NCI-H748 (cell line): Measurements from ENCODE around the gene LRRFIP1.

Experiments
- DNase-seq: peaks from one replicate; lab custom pipeline; 2025; ENCODE audit not compliant: unreplicated experiment; lab: John Stamatoyannopoulos, UW

The LRRFIP1 gene

GRCh38 chr2:237617587-237617982, 9.8 kb upstream of the LRRFIP1 start:
- no peak for DNase-seq

- DNase-seq = no peak
These were observed 8.9 kb upstream of the LRRFIP1 start for GRCh38 chr2:237618449-237618848.

- DNase-seq = no peak
These were observed 3.7 kb upstream of the LRRFIP1 start for GRCh38 chr2:237623428-237624403.

GRCh38 chr2:237624565-237624964, 2.8 kb upstream of the LRRFIP1 start:
- DNase-seq = no peak

- no peak for DNase-seq
These were observed 2.1 kb upstream of the LRRFIP1 start for GRCh38 chr2:237625216-237625705.

GRCh38 chr2:237625777-237626176, 1.6 kb upstream of the LRRFIP1 start:
- no peak for DNase-seq

- no peak for DNase-seq
These were observed 460 bp upstream of the LRRFIP1 start for GRCh38 chr2:237626813-237627440.

- DNase-seq = peak; percentile 12
These were observed 1.1 kb downstream of the LRRFIP1 start for GRCh38 chr2:237628247-237629187.

GRCh38 chr2:237629188-237629534, 1.8 kb downstream of the LRRFIP1 start:
- DNase-seq = no peak

- DNase-seq = no peak
These were observed 2.4 kb downstream of the LRRFIP1 start for GRCh38 chr2:237629739-237630138.

GRCh38 chr2:237630216-237631000, 3.0 kb downstream of the LRRFIP1 start:
- no peak for DNase-seq

GRCh38 chr2:237631007-237631785, 3.8 kb downstream of the LRRFIP1 start:
- no peak for DNase-seq

- no peak for DNase-seq
These were observed 4.6 kb downstream of the LRRFIP1 start for GRCh38 chr2:237631801-237632585.

- DNase-seq = no peak
These were observed 5.7 kb downstream of the LRRFIP1 start for GRCh38 chr2:237633061-237633561.

GRCh38 chr2:237636578-237636977, 9.2 kb downstream of the LRRFIP1 start:
- no peak for DNase-seq

- no peak for DNase-seq
These were observed 10.2 kb downstream of the LRRFIP1 start for GRCh38 chr2:237637429-237638135.

GRCh38 chr2:237638176-237638575, 10.8 kb downstream of the LRRFIP1 start:
- DNase-seq = no peak
